Stimulated activated effector memory CD8-positive, alpha-beta T cell treated with anti-CD3 and anti-CD28 coated beads, Interleukin-12 subunit alpha, Interleukin-12 subunit beta, amount 100 ng/mL, for 72 hours (primary cell): Measurements from ENCODE around the gene KCNJ11.
A peak's percentile ranks its signal among the peaks of the same experiment; 100 is the strongest.

Source experiments
- ATAC-seq: fragments of 150-1000 bp; cut with Tn5 transposase; 2 replicates; pipeline ENCODE4 v1.10.0; 2021
- DNase-seq, 2 donors: peaks; one replicate each; pipeline ENCODE4 v3.0.0; 2021 to 2022; ENCODE audit warnings: low spot score in 2 of 2
- H3K27ac Mint-ChIP-seq: one replicate; pipeline ENCODE4 v1.8.0; 2022; ENCODE audit warnings: mild to moderate bottlenecking, mixed read lengths
- H3K36me3 Mint-ChIP-seq: one replicate; pipeline ENCODE4 v1.8.0; 2022; ENCODE audit warnings: mild to moderate bottlenecking, mixed read lengths
- H3K4me1 Mint-ChIP-seq: one replicate; pipeline ENCODE4 v1.8.0; 2022; ENCODE audit warnings: mixed read lengths
- H3K4me3 Mint-ChIP-seq: one replicate; pipeline ENCODE4 v1.8.0; 2022; ENCODE audit warnings: mild to moderate bottlenecking, mixed read lengths
- H3K9me3 Mint-ChIP-seq: one replicate; pipeline ENCODE4 v1.8.0; 2022; ENCODE audit warnings: mixed read lengths

The KCNJ11 gene

GRCh38 chr11:17387254-17387653 lies 1.2 kb downstream of the KCNJ11 start:
- no peak for DNase-seq
- no peaks in the 10 kb centered on the region for H3K9me3 Mint-ChIP-seq
- no peak overlapping the region for H3K27ac Mint-ChIP-seq
- peaks cover 6% of the 10 kb centered on the region for H3K36me3 Mint-ChIP-seq
- H3K4me1 Mint-ChIP-seq = peaks cover 13% of the 10 kb centered on the region
- peak overlapping the region; percentile 74 for H3K4me3 Mint-ChIP-seq
- no peak for ATAC-seq

- H3K9me3 Mint-ChIP-seq = no peaks in the 10 kb centered on the region
- H3K4me3 Mint-ChIP-seq = no peak overlapping the region
- H3K27ac Mint-ChIP-seq = no peak overlapping the region
- peak; percentile 56 for ATAC-seq
- DNase-seq = peak in 1 of 2 donors; percentile 70
- H3K4me1 Mint-ChIP-seq = peaks cover 13% of the 10 kb centered on the region
- H3K36me3 Mint-ChIP-seq = peaks cover 6% of the 10 kb centered on the region
Measured at GRCh38 chr11:17386331-17387084, 2.0 kb downstream of the KCNJ11 start.

GRCh38 chr11:17385926-17386325 lies 2.5 kb downstream of the KCNJ11 start:
- ATAC-seq = no peak
- peaks cover 6% of the 10 kb centered on the region for H3K36me3 Mint-ChIP-seq
- no peak overlapping the region for H3K27ac Mint-ChIP-seq
- H3K4me3 Mint-ChIP-seq = no peak overlapping the region
- H3K9me3 Mint-ChIP-seq = no peaks in the 10 kb centered on the region
- no peak for DNase-seq
- peaks cover 13% of the 10 kb centered on the region for H3K4me1 Mint-ChIP-seq

GRCh38 chr11:17385492-17385891 lies 3.0 kb downstream of the KCNJ11 start:
- H3K36me3 Mint-ChIP-seq = peaks cover 6% of the 10 kb centered on the region
- H3K27ac Mint-ChIP-seq = no peak overlapping the region
- DNase-seq (no peak), ATAC-seq (no peak)
- H3K4me1 Mint-ChIP-seq = peaks cover 13% of the 10 kb centered on the region
- H3K4me3 Mint-ChIP-seq = no peak overlapping the region
- no peaks in the 10 kb centered on the region for H3K9me3 Mint-ChIP-seq

- Mint-ChIP-seq H3K36me3 (no peaks in the 10 kb centered on the region), H3K4me3 (no peak overlapping the region), H3K27ac (no peak overlapping the region), H3K4me1 (peaks cover 8% of the 10 kb centered on the region), H3K9me3 (no peaks in the 10 kb centered on the region)
- ATAC-seq (peak; percentile 61), DNase-seq (peak; percentile 67 to 82)
Measured at GRCh38 chr11:17384002-17384511, 4.4 kb downstream of the KCNJ11 start.

- H3K27ac Mint-ChIP-seq = no peak overlapping the region
- peaks cover 8% of the 10 kb centered on the region for H3K4me1 Mint-ChIP-seq
- no peaks in the 10 kb centered on the region for H3K36me3 Mint-ChIP-seq
- no peak for ATAC-seq
- H3K4me3 Mint-ChIP-seq = no peak overlapping the region
- no peak for DNase-seq
- H3K9me3 Mint-ChIP-seq = no peaks in the 10 kb centered on the region
Measured at GRCh38 chr11:17383461-17383860, 5.0 kb downstream of the KCNJ11 start.

DNA sequence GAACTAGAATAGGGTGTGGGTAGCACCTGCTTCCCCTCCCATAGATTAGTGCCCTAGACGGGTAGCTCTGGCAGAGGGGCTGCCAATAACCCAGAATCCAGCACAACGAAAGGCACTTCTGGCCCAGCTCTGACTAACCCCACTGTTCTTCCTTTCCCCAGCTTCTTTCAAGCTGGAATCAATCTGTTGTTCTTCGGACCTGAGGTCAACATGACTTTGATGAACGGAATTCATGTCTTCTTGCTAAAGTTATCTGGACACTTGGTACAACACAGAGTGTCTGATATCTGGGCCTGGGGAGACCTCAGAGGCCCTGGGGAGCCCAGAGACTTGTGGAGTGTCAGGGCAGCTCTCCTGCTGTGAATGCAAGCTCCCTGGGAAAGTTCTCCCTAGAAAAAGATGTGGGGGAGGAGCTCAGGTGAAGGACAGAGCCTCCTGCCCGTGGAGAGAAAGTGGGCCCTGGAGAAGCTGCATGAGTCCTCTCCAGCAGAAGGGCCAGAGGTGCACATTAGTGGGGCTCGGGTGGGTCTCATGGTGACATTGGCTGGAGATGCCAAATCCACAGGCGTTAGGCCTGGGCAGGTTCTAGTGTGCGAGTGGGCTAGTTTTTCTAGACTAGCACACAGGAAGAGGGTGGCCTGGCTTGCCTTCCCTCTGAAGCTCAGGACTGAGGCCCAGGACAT lies 6.3 kb downstream of the KCNJ11 start:
- Mint-ChIP-seq H3K4me3 (no peak overlapping the region), H3K9me3 (no peaks in the 10 kb centered on the region), H3K27ac (no peak overlapping the region), H3K4me1 (peaks cover under 1% of the 10 kb centered on the region), H3K36me3 (no peaks in the 10 kb centered on the region)
- no peak for ATAC-seq
- no peak for DNase-seq

- Mint-ChIP-seq H3K4me3 (no peak overlapping the region), H3K36me3 (peaks cover 8% of the 10 kb centered on the region), H3K9me3 (no peaks in the 10 kb centered on the region), H3K27ac (no peak overlapping the region), H3K4me1 (no peaks in the 10 kb centered on the region)
- ATAC-seq (no peak), DNase-seq (no peak)
Measured at GRCh38 chr11:17381156-17381555, 7.3 kb downstream of the KCNJ11 start.

- Mint-ChIP-seq H3K9me3 (no peaks in the 10 kb centered on the region), H3K4me1 (no peaks in the 10 kb centered on the region), H3K4me3 (no peak overlapping the region), H3K27ac (no peak overlapping the region), H3K36me3 (peaks cover 8% of the 10 kb centered on the region)
- ATAC-seq = no peak
- DNase-seq = no peak
Measured at GRCh38 chr11:17379383-17380180, 8.9 kb downstream of the KCNJ11 start.

GRCh38 chr11:17378655-17379054 lies 9.8 kb downstream of the KCNJ11 start:
- Mint-ChIP-seq H3K9me3 (no peaks in the 10 kb centered on the region), H3K36me3 (peaks cover 8% of the 10 kb centered on the region), H3K4me1 (no peaks in the 10 kb centered on the region), H3K4me3 (no peak overlapping the region), H3K27ac (peak overlapping the region; percentile 29)
- DNase-seq (no peak), ATAC-seq (no peak)

DNA sequence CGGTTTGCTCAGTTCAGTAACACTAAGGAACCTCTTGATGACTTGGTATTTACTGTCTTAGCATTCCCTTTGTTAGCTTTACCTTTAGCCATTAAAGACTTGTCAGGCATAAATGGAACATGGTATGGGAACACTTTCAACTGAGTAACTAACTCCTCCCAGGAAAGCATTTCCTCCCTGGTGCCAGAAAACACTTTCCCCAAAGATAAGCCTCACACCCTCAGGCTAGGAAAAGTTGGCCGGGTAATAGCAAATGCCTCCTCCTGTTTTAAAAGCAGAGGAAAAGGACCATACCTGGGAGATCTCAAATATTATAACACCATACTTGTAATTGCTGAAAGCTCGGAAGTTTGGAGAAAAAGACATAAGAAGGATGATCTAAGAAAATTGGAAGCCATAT lies 12.0 kb downstream of the KCNJ11 start:
- Mint-ChIP-seq H3K36me3 (peaks cover 18% of the 10 kb centered on the region), H3K4me1 (no peaks in the 10 kb centered on the region), H3K27ac (no peak overlapping the region), H3K9me3 (peaks cover 9% of the 10 kb centered on the region), H3K4me3 (no peak overlapping the region)
- no peak for DNase-seq
- no peak for ATAC-seq

GRCh38 chr11:17375547-17375946 lies 12.9 kb downstream of the KCNJ11 start:
- no peak for DNase-seq
- Mint-ChIP-seq H3K9me3 (peaks cover 17% of the 10 kb centered on the region), H3K4me3 (no peak overlapping the region), H3K36me3 (peaks cover 27% of the 10 kb centered on the region), H3K4me1 (no peaks in the 10 kb centered on the region), H3K27ac (no peak overlapping the region)
- ATAC-seq = no peak

DNA sequence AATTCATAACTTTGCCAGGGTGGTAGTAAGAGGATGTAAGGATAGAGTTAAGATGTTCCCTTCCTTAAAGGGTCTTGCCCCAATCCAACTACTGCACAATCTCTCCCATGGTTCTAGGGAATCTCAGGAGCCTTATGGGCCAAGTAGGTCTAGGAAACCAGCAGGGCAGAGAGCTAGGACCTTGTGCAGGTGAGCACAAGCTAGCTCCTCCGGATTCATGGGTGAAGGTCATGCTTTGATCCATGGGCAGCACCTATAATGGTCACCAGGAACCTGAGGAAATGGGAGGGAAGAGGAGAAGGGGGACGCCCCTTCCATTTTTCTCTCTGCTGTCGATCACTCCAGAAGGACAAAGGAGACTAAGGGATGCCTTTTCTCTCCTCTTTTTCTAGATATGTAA lies 16.8 kb downstream of the KCNJ11 start:
- Mint-ChIP-seq H3K4me3 (no peak overlapping the region), H3K4me1 (peaks cover 14% of the 10 kb centered on the region), H3K9me3 (peaks cover 26% of the 10 kb centered on the region), H3K36me3 (peaks cover 44% of the 10 kb centered on the region), H3K27ac (no peak overlapping the region)
- ATAC-seq (no peak), DNase-seq (no peak)

GRCh38 chr11:17369684-17370243 lies 18.7 kb downstream of the KCNJ11 start:
- no peak overlapping the region for H3K27ac Mint-ChIP-seq
- H3K9me3 Mint-ChIP-seq = peaks cover 26% of the 10 kb centered on the region
- DNase-seq (no peak), ATAC-seq (no peak)
- peaks cover 45% of the 10 kb centered on the region for H3K36me3 Mint-ChIP-seq
- H3K4me3 Mint-ChIP-seq = no peak overlapping the region
- H3K4me1 Mint-ChIP-seq = peaks cover 14% of the 10 kb centered on the region

DNA sequence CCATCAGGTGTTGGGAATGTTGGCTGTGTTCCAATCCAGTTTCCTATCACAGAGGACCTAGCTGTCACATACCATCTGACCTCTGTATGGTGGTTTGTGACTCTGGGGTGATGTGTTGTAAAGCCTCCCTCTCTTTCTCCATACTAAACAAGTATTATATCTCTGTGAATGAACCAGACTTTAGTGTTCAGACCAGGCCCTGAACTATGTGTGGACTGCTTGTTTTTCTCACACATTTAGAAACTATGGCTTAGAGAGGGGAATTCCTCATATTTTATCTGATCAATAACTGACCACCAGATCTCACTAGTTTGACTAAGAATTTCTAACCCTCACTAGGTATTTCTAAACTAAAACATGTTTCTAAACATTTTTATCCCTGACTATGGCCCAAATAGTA lies 19.4 kb downstream of the KCNJ11 start:
- Mint-ChIP-seq H3K27ac (peak overlapping the region; percentile 54), H3K4me1 (peaks cover 14% of the 10 kb centered on the region), H3K9me3 (peaks cover 26% of the 10 kb centered on the region), H3K36me3 (peaks cover 45% of the 10 kb centered on the region), H3K4me3 (no peak overlapping the region)
- DNase-seq = no peak
- peak; percentile 71 for ATAC-seq
